ENCODE results near the gene ACOT4.
A peak's percentile ranks its signal among the peaks of the same experiment; 100 is the strongest.
"Not testable (repeated sequence)": the region's sequence is repeated elsewhere in the genome, so short reads cannot be mapped to it uniquely, and the experiment has no call there.

Gene ACOT4

DNA sequence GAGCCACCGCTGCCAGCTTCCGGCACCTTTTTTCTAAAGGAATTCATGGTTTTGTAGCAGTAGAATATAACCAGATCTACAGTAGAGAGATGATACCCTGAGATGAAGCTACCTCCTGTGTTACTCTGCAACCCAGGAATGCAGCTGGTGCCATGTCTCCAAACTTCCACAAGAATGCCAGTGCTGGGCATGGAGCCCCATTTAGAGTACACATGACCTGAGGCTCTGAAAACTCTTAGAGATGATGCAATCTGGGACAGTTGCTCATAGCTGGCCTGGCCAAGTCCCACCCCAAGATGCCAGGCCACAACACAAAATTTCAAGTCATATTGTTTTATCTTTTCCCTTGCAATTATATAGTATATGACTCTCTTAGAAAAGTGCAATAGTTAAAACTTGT lies 14.5 kb upstream of the ACOT4 start:
- DNase-seq (ENCODE audit: low spot score) = not testable (repeated sequence)

DNA sequence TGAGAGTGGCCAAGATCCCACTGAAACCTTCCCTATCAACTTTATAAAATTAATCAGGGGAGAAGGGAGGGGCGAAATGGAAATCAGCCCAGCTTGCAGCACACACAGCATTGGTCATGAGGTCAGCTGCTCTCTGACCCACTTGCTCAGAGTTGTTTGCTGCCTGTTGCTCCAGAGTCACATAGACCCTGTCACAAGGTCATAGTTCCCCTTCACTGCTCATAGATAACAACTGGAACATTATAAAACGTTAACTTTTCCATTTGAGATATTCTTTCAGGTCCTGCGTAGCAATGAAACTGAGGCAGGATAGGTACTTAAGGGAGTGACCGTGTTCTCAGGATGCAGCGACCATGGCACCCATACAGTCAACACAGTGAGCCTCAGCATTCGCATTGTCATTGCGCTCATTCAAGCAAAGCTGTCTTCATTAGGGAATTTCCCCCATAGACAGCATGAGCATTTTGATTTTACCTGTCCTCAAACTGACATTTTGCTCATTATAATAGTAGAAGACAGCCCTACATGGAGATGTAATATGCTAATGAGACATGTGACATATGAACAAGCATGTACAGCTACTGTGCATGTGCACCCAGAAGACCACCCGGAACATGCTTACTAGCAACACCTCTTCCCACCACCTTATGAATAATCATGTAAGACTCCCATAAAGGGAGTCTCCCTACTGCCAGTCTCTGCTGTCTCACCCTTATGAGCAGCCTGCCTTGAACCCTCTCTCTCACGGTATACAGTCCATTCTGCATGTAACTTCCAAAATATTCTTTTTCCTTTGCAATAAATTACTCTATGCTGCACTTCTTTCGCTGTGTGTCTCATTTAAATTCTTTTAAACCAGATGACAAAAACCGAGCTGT lies 9.3 kb upstream of the ACOT4 start:
- DNase-seq (ENCODE audit: low spot score) = not testable (repeated sequence)

DNA sequence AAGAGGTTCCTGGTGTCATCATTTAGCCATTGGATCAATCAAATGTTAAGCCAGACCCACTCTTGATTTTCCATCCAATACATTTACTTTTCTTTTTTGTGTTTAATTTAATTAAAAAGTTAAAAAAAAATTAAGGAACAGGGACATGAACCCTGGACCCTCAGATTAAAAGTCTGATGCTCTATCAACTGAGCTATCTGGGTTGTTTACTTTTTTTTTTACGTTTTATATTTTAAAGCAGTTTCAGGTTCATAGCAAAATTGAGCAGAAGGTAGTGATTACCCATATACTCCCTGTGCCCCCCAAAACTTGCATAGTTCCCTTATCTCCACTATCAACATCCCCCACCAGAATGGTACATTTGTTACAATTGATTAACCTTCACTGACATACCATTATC lies 3.0 kb upstream of the ACOT4 start:
- DNase-seq (ENCODE audit: low spot score) = no peak

DNA sequence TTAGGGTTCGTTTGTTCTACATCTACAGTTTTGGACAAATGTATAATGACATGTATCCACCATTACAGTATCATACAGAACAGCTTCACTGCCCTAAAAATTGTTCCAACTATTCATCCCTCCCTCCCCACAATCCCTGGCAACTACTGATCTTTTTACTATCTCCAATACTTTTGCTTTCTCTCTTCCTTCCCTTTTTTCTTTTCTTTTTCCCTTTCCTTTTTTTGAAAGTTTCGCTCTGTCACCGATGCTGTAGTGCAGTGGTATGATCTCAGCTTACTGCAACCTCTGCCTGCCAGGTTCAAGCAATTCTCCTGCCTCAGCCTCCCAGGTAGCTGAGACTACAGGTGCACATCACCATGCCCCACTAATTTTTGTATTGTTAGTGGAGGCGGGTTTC lies 2.6 kb upstream of the ACOT4 start:
- DNase-seq (ENCODE audit: low spot score) = no peak

- not testable (repeated sequence) for DNase-seq (ENCODE audit: low spot score)
Observed at GRCh38 chr14:73590673-73591004, 1.0 kb upstream of the ACOT4 start.

DNA sequence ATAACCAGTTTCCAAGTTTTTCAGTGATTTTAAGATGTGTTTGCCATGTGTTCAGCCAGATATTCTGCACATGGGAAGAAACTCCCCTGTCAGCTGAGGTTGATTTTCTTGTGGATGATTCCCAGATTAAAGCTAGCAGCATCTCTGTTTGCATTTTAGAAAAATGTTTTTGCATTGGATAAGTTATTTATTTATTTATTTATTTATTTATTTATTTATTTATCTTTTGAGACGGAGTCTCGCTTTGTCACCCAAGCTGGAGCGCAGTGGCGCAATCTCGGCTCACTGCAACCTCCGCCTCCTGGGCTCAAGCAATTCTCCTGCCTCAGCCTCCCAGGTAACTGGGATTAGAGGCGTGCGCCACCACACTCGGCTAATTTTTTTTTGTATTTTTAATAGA lies 2.8 kb downstream of the ACOT4 start:
- DNase-seq (ENCODE audit: low spot score) = no peak

DNA sequence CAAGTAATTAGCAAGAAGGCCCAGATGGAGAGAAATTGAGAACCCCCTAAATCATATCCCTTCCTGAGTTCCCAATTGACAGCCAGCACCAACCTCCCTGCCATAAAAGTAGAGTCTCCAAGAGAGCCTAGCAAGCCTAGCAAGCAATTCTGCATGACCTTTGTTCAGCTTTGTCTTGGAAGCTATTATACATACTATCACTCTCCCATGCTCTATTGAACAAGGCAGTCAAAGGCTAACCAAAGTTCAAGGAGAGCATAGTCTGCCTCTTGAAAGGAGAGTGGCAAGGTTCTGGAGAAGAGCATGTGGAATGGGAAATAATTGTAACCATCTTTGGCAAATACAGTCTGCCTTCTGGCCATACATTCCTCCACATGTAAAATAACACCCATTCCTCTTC lies 7.8 kb downstream of the ACOT4 start:
- no peak for DNase-seq (ENCODE audit: low spot score)

DNA sequence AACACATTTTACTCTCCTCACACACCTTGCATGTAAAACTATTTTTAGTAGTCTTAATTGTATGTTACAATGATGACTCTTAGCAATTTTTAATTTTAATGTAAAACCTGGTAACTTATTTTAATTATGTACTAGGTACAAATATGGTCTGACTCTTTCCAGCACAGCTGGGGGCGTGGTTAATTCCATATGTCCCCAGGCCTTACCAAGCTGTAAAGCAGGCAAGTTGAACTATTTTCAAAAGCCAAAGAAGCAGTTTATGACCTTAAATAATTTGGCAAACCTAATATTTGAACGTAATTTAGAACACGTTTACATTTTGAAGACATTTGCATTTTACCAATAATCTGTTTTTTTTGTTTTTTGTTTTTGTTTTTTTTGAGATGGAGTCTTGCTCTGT lies 11.3 kb downstream of the ACOT4 start:
- no peak for DNase-seq (ENCODE audit: low spot score)

GRCh38 chr14:73606271-73606670 lies 14.6 kb downstream of the ACOT4 start:
- no peak for DNase-seq (ENCODE audit: low spot score)

DNA sequence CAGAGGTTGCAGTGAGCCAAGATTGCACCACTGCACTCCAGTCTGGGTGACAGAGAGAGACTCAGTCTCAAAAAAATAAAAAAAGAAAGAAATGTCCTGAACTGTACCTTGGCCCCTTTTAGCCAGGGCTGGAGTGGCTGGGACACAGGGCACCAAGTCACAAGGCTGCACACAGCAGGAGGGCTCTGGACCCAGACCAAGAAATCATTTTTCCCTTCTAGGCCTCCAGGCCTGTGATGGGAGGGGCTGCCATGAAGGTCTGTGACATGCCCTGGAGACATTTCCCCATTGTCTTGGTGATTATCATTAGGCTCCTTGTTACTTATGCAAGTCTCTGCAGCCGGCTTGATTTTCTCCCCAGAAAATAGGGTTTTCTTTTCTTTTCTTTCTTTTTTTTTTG lies 15.6 kb downstream of the ACOT4 start:
- DNase-seq (ENCODE audit: low spot score) = no peak

DNA sequence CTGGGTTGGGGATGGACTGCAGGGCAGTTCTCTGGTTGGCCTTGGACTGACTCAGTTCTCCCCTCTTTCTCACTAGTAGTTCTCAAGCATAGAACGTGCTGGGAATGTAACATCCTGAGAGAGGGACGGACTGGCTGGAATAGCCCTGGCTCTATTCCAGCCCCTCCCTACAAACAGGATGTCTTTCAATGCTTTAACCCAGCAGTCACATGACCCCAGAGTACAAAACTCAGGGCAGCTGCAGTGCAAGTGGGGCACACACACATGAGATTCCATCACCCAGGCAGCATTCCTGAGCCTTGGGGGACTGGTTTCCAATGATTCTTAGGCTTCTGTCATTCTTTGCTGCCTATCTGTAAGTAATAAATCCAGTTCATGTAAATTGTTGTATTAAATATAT lies 19.0 kb downstream of the ACOT4 start:
- no peak for DNase-seq (ENCODE audit: low spot score)

- peak; percentile 89 for DNase-seq (ENCODE audit: low spot score)
Observed at GRCh38 chr14:73612339-73613045, 20.8 kb downstream of the ACOT4 start, which contains the start of gene ACOT6. TSS of gene ACOT6 (plus strand) at chr14:73612517. CDS start at chr14:73612572, 55 bp downstream.

GRCh38 chr14:73613046-73613383 lies 21.3 kb downstream of the ACOT4 start:
- DNase-seq (ENCODE audit: low spot score) = no peak

- DNase-seq (ENCODE audit: low spot score) = no peak
Observed at GRCh38 chr14:73613419-73613963, 21.8 kb downstream of the ACOT4 start.

GRCh38 chr14:73616831-73617230 lies 25.2 kb downstream of the ACOT4 start:
- no peak for DNase-seq (ENCODE audit: low spot score)

DNA sequence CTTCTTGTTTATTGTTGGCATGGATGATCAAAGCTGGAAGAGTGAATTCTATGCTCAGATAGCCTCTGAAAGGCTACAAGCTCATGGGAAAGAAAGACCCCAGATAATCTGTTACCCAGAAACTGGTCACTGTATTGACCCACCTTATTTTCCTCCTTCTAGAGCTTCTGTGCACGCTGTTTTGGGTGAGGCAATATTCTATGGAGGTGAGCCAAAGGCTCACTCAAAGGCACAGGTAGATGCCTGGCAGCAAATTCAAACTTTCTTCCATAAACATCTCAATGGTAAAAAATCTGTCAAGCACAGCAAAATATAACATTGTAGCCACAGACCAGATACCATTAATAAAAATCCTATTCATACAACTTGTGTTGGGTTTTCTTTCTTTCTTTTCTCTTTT lies 27.9 kb downstream of the ACOT4 start:
- DNase-seq (ENCODE audit: low spot score) = no peak

GRCh38 chr14:73620268-73620667 lies 28.6 kb downstream of the ACOT4 start:
- DNase-seq (ENCODE audit: low spot score) = no peak

DNA sequence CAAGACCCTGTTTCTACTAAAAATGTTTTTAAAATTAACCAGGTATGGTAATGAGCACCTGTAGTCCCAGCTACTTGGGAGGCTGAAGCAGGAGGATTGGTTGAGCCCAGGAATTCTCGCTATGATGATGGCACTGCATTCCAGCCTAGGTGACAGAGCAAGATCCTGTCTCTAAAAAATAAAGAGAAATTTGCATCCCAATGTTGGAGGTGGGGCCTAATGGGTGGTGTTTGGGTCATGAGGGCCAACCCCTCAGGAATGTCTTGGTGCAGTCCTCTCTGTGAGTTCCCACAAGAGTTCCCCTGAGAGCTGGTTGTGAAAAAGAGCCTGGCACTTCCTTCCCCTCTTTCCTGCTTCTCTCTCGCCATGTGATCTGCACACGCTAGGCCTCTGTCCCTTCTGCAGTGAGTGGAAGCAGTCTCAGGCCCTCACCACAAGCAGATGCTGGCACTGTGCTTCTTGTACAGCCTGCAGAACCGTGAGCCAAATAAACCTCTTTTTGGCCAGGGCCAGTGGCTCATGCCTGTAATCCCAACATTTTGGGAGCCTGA lies 31.9 kb downstream of the ACOT4 start:
- DNase-seq (ENCODE audit: low spot score) = no peak

DNA sequence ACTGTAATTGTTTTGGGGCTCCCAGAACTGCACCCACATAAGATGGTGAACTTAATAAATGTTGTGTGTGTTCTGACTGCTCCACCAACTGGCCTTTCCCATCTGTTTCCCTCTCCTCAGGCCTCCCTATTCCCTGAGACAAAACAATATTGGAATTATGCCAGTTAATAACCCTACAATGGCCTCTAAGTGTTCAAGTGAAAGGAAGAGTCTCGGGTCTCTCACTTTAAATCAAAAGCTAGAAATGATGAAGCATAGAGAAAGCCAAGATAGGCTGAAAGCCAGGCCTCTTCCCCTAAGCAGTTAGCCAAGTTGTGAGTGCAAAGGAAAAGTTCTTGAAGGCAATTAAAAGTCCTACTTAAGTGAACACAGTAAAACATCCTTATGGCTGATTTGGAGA lies 34.0 kb downstream of the ACOT4 start:
- DNase-seq (ENCODE audit: low spot score) = no peak

DNA sequence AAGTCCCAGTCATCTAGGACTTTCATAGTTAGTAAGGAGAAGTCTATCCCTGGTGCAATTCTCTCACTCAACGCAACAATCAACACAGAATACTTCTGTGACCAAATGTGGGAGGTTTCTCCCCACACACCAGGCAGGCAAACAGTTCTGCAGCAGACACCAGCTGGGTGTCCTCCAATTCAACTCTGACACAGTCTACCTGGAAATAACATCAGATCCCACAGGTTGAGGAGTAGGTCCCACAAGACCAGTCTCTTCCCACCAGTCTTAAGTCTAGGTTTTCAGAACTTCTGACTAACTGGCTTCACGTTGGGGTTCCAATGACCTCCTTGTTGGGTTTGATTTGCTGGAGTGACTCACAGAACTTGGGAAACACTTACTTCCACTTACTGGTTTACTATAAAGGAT lies 35.5 kb downstream of the ACOT4 start:
- no peak for DNase-seq (ENCODE audit: low spot score)

- DNase-seq (ENCODE audit: low spot score) = no peak
Observed at GRCh38 chr14:73630009-73630780, 38.5 kb downstream of the ACOT4 start.

Data from D341Med (cell line).